Inflammatory macrophage treated with lipopolysaccharide for 4 hours (primary cell): ENCODE results near the gene SDK1.

Experiments
- DNase-seq: peaks from one replicate; pipeline ENCODE4 v3.0.0-alpha.2; 2020

Gene SDK1

GRCh38 chr7:4133491-4134044, 832.5 kb downstream of the SDK1 start:
- DNase-seq = no peak

GRCh38 chr7:4134204-4134603, 833.2 kb downstream of the SDK1 start:
- no peak for DNase-seq

- DNase-seq = no peak
Measured at GRCh38 chr7:4134631-4135030, 833.6 kb downstream of the SDK1 start.

GRCh38 chr7:4135301-4135700, 834.2 kb downstream of the SDK1 start:
- DNase-seq = no peak

- DNase-seq = no peak
Measured at GRCh38 chr7:4136036-4136435, 835.0 kb downstream of the SDK1 start.

DNA sequence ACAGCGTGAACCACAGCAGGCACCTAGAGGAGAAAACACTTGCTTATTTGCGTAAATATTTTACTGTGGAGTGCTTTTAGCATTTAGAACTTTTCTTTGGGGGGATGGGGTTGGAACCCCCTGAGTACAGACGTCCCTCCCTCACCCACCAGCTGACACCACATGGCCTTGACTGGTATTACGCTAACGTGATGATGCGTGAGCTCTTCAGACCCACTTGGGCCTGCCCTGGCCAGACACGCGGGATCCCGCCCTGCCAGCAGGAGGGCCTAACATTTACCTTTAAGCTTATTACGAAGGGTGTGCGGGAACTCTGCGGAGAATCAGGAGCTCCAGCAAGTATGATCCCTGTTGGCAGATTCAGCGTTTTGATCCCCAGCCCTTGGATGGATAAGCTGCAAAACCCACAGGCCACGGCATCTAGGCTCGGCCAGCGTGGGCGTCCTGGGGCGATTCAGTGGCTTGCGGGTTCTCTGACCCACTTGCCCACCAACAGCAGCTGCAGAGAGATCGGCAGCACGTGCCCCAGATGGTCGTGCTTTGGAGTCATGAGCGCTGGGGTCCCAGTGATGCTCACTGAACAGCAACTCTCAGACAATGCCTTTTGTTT, 835.6 kb downstream of the SDK1 start:
- DNase-seq = no peak

- no peak for DNase-seq
Measured at GRCh38 chr7:4137552-4137951, 836.5 kb downstream of the SDK1 start.

DNA sequence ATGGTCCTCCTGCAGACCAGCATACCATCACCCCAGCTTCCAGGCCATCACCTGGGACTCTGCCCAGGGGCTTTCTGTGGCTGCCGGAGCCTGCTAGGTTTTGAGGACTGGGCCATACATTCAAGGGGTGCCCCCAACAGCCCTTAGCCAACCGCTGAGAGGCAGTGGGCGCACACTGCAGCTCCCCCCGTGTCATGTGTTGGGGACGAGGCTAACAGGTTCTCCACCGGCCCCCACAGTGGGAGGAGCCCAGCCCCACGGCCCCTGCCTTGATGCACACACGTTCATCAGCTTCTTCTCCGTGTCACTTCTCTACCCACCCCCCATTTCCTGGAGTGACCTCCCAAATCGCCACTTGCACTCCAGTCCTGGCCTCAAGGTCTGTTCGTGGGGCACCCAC, 837.8 kb downstream of the SDK1 start:
- no peak for DNase-seq

DNA sequence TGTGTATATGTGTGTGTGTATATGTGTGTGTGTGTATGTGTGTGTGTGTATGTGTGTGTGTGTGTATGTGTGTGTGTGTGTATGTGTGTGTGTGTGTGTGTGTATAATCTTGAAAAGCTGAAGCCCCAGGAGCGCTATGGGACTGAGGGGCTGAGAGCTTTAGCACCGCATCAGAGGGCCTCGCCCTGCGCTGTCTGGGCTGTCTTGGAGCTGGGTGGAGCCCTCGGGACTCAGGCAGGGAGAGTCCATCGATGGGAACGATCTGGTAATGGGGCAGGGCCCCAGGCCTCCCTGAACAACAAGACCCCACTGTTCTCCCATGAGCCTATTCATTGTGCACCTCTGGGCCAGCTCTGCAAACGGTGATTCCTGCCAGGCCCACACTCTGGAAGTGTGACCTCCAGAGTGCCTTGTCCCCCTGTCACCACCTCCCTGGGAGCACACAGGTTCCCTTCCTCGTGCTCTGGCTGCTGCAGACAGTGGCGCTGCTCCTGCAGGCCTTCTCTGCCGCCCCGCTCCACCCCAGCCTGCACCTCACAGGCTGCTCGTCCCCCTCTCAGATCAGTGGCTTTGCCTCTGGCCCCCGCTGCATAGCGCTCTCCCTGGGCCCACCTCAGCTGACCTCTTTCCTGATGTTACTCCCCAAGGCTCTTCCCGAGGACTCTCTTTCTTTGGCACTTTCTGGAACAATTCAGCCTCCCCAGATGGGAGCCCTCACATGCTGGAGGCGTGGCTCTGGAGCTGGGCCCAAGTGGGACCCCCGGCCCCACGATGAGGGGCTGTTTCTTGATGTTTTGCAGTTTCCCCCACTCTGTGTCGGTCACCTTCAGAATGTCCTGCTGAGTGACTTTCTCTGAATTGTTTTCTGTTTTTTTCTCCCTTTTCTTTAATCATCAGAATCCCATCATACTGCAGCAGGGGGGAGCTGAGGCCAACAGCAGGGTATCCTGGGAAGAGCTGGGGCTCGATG, 838.9 kb downstream of the SDK1 start:
- DNase-seq = no peak

DNA sequence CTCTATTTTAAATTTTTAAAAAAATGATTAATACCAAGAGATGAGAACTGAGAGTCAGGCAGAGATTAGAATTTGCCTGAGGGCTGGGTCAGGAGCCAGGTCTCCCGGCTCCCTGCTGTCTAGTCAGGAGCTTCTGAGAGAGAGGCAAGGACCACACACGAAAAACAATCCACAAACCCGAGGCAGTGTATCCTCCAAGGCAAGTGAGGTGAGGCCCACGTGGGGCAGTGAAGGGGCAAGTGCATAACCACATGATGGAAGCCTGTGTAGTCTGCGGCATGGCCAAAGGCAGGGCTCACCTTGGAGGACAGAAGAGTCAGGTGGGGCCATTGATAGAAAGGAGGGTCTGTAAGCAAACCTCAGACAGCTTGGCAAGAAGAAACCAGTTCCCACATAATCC, 839.9 kb downstream of the SDK1 start:
- DNase-seq = no peak

GRCh38 chr7:4143006-4143405, 842.0 kb downstream of the SDK1 start:
- no peak for DNase-seq

DNA sequence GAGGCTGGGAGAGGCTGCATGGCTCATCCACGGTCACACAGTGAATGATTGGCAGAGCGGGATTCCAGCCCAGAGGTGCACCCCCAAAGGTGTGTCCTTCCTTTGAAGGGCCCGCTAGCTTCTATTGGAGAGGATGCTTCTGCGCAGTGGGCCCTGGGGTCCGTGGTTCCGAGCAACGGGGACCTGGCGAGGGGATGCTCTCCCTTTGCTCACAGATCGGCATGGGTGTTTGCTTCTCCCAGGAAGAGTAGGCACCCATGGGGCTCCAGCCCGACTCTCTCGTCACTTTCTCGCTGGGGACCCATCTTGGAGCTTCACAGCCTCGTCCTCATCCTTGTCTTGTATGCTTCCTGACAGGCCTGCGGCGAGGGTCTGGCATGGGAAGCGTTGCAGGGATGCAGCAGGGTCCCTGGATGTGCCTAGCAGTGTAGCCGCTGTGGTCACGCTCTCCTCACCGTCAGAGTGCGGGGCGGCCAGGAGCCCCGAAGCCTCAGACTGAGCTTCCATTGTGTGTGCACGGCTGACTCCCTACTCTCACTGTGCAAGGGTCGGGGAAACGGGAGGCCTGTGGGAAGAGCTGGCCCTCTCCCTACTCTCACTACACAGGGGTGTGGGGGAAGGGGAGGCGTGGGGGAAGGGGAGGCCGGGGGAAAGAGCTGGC, 842.6 kb downstream of the SDK1 start:
- DNase-seq = no peak

- no peak for DNase-seq
Measured at GRCh38 chr7:4144172-4144701, 843.2 kb downstream of the SDK1 start.

GRCh38 chr7:4144811-4145510, 843.9 kb downstream of the SDK1 start:
- no peak for DNase-seq

DNA sequence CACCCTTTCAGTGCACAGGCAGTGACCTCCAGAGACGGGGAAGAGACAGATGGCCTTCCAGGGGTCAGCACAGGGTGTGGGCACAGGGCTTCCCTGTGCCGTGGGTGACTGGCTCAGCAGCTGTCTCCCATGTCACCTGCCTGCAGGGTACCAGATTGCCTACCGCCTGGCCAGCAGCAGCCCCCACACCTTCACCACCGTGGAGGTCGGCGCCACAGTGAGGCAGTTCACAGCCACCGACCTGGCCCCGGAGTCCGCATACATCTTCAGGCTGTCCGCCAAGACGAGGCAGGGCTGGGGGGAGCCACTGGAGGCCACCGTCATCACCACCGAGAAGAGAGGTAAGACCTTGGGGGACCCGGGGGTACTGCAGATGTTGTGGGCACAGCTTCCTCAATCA, 844.5 kb downstream of the SDK1 start:
- DNase-seq = no peak

DNA sequence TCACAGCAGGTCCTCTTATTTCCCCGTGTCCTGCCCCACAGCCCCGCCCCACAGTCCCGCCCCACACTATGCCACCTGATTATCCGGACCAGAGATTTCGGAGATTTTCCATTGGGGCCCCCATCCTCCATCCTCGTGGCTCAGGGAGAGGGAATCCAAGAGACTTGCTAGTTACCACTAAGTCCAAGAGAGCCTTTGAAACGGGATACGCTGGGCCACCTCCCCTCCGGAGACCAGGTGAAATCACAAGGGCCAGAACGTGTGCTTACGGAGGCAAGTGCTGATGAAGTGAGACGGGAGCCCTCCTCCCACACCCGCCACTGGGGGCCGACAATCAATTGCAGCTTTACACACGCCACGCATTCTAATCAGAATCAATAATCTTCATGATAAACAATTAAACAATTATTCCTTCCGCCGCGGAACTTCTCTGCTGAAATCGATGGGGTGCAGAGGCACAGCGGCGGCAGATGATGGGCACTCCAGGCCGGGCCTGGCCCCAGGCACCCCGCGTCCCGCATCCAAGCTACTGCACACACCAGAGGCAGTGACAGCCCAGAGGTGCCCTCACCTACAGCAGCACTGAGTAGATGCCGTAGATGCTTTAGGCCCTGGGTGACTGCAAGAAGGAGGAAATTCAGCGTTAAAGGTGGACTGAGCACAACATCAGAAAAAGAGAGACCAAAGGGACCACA, 847.0 kb downstream of the SDK1 start:
- no peak for DNase-seq

- no peak for DNase-seq
Measured at GRCh38 chr7:4149236-4149635, 848.2 kb downstream of the SDK1 start.

GRCh38 chr7:4149645-4150044, 848.6 kb downstream of the SDK1 start:
- no peak for DNase-seq

- DNase-seq = no peak
Measured at GRCh38 chr7:4150731-4151130, 849.7 kb downstream of the SDK1 start.

DNA sequence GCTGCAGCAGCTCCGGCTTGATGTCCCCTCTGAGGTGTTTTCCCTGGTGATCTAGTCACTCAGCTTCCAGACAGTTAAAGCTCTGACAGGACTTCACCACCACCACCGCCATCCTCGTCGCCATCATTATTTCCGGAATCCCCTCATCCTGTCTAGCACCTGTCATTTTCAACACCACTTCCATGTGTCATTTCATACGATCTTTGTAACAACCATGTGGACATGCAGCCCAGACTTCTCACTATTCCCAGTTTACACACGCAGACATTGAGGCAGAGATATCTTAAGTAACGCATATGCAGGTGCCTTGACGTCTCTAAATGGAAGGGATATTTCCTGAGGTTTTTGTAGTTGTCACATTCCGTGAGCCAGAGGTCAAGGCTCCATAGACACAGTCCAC, 850.5 kb downstream of the SDK1 start:
- no peak for DNase-seq

DNA sequence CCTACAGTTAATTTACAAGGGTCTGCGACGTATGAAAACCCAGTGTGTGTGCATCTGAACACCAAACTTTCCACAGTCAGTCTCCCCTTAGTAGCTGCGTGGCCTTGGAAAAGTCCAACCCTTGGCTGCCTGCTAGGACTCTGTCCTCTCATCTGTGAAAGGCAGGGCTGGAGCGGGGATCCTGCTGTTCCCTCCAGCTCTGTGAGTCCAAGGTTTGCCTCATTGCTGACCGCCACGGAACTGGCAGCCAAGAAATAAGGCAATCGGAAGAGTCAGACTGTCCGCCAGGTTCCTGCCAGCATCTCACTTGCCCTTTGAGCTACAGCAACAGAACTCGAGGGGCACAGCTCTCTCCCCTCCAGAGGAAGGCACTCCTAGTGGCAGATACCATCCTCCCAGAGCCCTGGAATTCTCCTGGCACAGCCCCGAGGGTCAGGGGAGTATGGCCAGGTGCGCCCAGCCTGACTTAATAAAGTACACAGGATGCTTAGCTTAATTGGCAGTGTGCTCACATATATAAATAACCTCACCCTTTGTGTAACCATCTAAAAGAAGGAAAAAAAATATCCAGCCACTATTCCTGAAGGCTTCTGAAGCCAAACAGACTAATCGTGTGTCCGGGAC, 851.0 kb downstream of the SDK1 start:
- DNase-seq = no peak
